GM18909 (cell line): Measurements from ENCODE around the gene IGF2BP3.

ENCODE experiments used
- ATAC-seq: cut with Tn5 transposase; IDR thresholded peaks from one replicate; pipeline ENCODE4 v1.9.1; 2021; ENCODE audit warnings: mild to moderate bottlenecking; ENCODE audit not compliant: unreplicated experiment, poor library complexity

Gene IGF2BP3

GRCh38 chr7:23277359-23277989, 192.8 kb downstream of the IGF2BP3 start:
- ATAC-seq, result no peak

GRCh38 chr7:23276947-23277346, 193.3 kb downstream of the IGF2BP3 start:
- ATAC-seq, result no peak

- no peak for ATAC-seq
Observed at GRCh38 chr7:23276376-23276775, 193.9 kb downstream of the IGF2BP3 start.

DNA sequence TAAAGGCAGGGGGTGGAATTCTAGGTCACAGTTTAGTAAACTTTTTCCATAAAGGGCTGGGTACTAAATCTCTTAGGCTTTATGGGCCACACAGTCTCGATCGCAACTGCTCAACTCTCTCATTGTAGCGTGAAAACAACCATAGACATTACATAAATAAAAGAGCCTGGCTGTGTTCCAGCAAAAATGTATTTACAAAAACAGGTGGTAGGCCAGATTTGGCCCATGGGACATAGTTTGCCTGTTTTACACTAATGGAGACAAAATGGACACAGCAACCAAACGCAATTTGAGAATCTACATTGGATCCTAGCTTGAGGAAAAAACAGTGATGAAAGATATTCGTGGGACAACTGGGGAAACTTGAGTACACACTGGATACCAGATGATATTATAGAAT, 194.4 kb downstream of the IGF2BP3 start:
- ATAC-seq, result no peak

- ATAC-seq, result peak; percentile 95
Observed at GRCh38 chr7:23273141-23273599, 197.1 kb downstream of the IGF2BP3 start.

GRCh38 chr7:23272275-23272674, 198.0 kb downstream of the IGF2BP3 start:
- ATAC-seq, result no peak

- no peak for ATAC-seq
Observed at GRCh38 chr7:23268746-23269145, 201.5 kb downstream of the IGF2BP3 start.

- ATAC-seq, result no peak
Observed at GRCh38 chr7:23268167-23268566, 202.1 kb downstream of the IGF2BP3 start.

DNA sequence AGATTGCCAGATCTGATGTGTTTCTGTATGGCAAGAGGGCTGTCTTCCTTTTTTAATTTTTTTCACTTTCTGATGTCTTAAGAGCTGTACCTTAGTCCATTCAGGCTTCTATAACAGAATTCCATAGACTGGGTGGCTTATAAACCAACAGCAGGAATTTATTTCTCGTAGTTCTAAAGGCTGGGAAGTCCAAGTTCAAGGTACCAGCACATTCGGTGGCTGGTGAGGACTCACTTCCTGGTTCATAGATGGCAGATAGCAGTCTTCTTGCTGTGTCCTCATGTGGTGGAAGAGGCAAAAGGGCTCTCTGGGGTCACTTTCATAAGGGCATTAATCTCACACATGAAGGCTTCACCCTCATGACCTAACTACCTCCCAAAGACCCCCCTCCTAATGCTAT, 202.9 kb downstream of the IGF2BP3 start:
- ATAC-seq, result no peak

DNA sequence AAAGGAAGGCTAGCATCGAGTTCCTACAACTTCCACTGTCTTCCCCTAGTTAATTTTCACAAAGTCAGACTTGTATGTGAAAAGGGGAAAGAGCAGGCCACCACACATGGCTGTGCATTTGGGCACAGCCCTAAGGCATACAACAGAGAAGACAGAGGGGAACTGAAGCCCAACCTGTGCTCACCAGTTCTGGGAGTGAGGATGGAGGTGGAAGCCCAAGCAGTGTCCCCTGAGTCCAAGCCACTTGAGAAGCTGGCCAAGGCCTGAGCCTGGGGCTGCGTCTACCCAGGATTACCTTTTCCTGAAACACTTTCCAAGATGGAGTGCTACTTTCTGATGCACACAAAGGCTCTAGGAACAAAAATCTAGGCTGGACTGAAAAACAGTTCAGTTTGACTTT, 203.4 kb downstream of the IGF2BP3 start:
- ATAC-seq, result no peak

- ATAC-seq, result peak; percentile 42
Observed at GRCh38 chr7:23264916-23265458, 205.3 kb downstream of the IGF2BP3 start.

GRCh38 chr7:23261843-23262452, 208.3 kb downstream of the IGF2BP3 start:
- peak; percentile 83 for ATAC-seq

- ATAC-seq, result no peak
Observed at GRCh38 chr7:23260371-23260770, 209.9 kb downstream of the IGF2BP3 start.
